Activated CD8-positive, alpha-beta memory T cell treated with anti-CD3 and anti-CD28 coated beads, Interleukin-2, amount 10 ng/mL, durations not matched to agents 7 days and 5 days (primary cell): ENCODE data around the gene ALKBH3. TPM values are rescaled to one million over a fixed set of nuclear protein-coding genes. Genes with fewer than 3 reads are reported as not detected.

Source experiments
- ATAC-seq: fragments of 150-1000 bp; cut with Tn5 transposase; one replicate; pipeline ENCODE4 v1.10.0; 2021; ENCODE audit warnings: moderate library complexity
- CTCF ChIA-PET: fragments of 350-600 bp; sonication (Branson Sonifier 250); formaldehyde crosslinking; loops from one replicate; lab custom pipeline; 2021; ENCODE audit warnings: antibody characterized with exemption; lab: Charles Lee
- DNase-seq: peaks from one replicate; pipeline ENCODE4 v3.0.0-alpha.2; 2020
- H3K27ac Mint-ChIP-seq: one replicate; pipeline ENCODE4 v1.8.0; 2021; ENCODE audit warnings: mild to moderate bottlenecking, mixed read lengths
- H3K27me3 Mint-ChIP-seq: one replicate; pipeline ENCODE4 v1.8.0; 2021; ENCODE audit warnings: mixed read lengths
- H3K36me3 Mint-ChIP-seq: one replicate; pipeline ENCODE4 v1.8.0; 2021; ENCODE audit warnings: mild to moderate bottlenecking, mixed read lengths
- H3K4me1 Mint-ChIP-seq: one replicate; pipeline ENCODE4 v1.8.0; 2021; ENCODE audit warnings: mixed read lengths
- H3K4me3 Mint-ChIP-seq: one replicate; pipeline ENCODE4 v1.8.0; 2021; ENCODE audit warnings: mild to moderate bottlenecking, moderate library complexity, mixed read lengths
- H3K9me3 Mint-ChIP-seq: one replicate; pipeline ENCODE4 v1.8.0; 2022; ENCODE audit warnings: low read depth, mixed read lengths
- total RNA-seq, 2 experiments: library from RNA; stranded (reverse); gene quantifications; one replicate each; pipeline ENCODE4 v1.2.3, GENCODE V29; 2021

ALKBH3 gene
- total RNA-seq, 2 experiments from 2014 or later = 32.5 to 35.4 TPM

DNA sequence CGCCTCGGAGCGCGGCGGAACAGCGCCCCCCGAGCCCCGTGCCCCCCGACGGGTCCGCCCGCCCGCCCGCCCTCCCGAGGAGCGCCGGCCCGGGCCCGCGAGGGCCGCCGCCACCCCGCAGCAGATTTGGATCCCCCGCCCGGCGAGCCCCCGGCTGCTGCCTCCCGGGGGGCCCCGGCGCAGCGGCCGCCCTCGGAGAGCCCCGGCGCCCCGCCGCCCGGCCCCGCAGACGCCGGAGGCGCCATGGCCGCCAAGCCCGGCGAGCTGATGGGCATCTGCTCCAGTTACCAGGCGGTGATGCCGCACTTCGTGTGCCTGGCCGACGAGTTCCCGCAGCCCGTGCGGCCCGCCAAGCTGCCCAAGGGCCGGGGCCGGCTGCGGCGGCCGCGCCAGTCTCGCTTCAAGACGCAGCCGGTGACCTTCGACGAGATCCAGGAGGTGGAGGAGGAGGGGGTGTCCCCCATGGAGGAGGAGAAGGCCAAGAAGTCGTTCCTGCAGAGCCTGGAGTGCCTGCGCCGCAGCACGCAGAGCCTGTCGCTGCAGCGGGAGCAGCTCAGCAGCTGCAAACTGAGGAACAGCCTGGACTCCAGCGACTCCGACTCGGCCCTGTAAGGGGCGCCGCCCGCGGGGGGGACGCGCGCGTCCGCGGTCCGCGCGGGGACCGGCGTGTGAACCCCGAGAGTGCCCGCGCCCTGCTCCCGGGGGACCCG lies 62.2 kb downstream of the ALKBH3 start:
- DNase-seq (no peak), ATAC-seq (peak; percentile 41)
- H3K27ac Mint-ChIP-seq = no peak overlapping the region
- peaks cover 17% of the 10 kb centered on the region for H3K4me1 Mint-ChIP-seq
- H3K4me3 Mint-ChIP-seq = peak overlapping the region; percentile 66
- peaks cover 68% of the 10 kb centered on the region for H3K27me3 Mint-ChIP-seq
- H3K36me3 Mint-ChIP-seq = no peaks in the 10 kb centered on the region
- CTCF ChIA-PET = interaction anchor here (0.8 to 2.5 kb wide), 7 partner anchors 11 to 63 kb away, joined by 3 to 7 read pairs (median 3); no protein-coding TSS in a partner anchor
- no peaks in the 10 kb centered on the region for H3K9me3 Mint-ChIP-seq

DNA sequence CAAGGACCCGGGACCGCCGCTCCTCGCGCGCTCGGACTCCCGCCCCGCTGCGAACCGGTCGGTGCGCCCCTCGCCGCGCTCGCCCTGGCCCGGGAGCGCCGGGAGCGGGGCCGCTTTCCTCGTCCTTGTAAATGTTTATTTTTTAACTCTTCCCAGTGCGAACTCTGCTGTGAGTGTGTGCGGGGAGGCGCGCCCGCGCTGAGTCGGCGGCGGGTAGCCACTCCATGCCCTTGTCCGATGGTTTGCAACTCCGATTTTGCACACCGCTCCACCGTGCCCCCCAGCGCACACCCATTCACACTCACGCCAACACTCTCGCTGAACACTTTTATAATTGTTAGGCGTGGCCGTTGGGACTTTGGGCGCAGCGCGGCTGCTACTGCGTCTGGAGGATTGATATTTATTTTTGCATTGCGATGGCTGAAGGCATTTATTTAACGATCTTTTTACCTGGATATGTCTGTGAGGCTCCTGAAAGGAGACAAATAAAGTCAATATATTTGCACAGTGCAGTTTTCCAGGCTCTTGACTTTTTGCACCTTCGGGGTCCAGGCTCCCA lies 62.8 kb downstream of the ALKBH3 start:
- Mint-ChIP-seq H3K27ac (peak overlapping the region; percentile 31), H3K36me3 (no peaks in the 10 kb centered on the region), H3K9me3 (no peaks in the 10 kb centered on the region), H3K27me3 (peaks cover 67% of the 10 kb centered on the region), H3K4me1 (peaks cover 17% of the 10 kb centered on the region), H3K4me3 (peak overlapping the region; percentile 71)
- CTCF ChIA-PET = interaction anchor here (0.8 to 2.5 kb wide), 7 partner anchors 11 to 118 kb away, joined by 3 to 7 read pairs (median 3); no protein-coding TSS in a partner anchor
- ATAC-seq = no peak
- DNase-seq = no peak

DNA sequence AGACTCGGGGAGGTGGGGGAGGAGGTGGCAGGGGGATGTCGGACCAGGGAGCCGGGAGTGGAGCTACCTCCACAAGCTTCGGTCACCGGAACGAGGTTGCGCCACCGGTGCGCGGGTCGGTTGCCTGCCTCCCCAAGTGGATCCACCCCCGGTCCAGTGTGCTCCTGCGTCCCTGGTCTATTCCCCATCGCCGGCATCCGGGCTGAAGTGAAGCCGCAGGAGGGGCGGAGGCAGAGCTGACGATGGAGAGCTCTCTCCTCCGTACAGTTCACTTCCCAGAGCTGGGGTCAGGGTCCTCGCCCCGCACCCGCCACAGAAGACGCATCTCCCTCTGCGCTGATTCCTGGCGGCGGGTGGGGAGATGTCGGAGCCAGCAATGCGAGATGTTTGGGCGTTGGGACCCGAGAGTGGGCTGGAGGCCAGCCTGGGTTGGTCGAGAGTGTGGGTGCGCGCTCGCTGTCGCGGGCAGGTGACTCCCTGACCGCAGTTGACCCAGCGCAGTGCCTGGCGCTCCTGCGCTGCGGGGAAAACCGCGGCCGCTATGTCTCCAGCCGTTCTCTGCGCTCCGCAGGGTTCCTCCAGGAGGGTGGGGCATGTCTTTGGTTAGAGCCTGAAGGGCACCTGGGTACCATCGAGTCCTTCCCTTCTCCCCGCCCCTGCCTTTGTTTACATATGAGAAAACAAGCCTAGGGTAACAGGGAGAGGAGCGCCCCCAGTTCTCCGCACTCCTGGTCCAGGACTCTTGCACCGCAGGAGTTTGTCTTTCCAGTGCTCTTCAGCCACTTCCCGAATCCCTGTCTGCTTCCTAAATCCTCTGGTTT lies 63.5 kb downstream of the ALKBH3 start:
- CTCF ChIA-PET = interaction anchor here (1.0 to 2.5 kb wide), 5 partner anchors 11 to 118 kb away, joined by 3 to 7 read pairs (median 5); no protein-coding TSS in a partner anchor
- H3K4me1 Mint-ChIP-seq = peaks cover 17% of the 10 kb centered on the region
- no peaks in the 10 kb centered on the region for H3K36me3 Mint-ChIP-seq
- H3K27ac Mint-ChIP-seq = no peak overlapping the region
- peaks cover 69% of the 10 kb centered on the region for H3K27me3 Mint-ChIP-seq
- no peaks in the 10 kb centered on the region for H3K9me3 Mint-ChIP-seq
- no peak for DNase-seq
- H3K4me3 Mint-ChIP-seq = peak overlapping the region; percentile 71
- ATAC-seq = peak; percentile 11

DNA sequence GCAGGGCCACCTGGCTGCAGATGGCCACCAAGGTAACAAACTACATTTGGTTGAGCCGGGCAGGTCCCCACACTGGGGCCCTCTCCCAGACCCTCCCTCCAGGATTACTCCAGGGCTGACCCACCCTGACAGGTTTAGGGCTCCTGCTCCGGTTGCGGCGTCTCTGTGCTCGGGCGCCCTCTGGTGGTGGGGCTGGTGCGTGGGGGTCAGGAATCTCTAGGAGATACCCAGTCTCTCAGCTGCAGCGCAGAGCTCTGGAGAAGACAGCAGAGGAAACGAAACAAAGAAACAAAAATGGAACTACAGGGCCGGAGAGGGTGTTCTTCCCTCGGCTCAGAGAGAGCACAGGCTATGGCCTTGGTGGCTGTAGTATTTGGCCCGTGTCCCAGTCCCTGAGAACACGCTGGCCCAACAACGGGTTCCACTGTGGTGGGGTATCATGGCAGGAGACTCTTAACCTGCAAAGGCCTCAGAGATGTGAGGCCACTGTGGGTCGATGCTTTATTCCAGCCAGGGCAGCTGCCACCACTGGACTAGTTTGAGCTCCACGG lies 64.2 kb downstream of the ALKBH3 start:
- H3K4me3 Mint-ChIP-seq = peak overlapping the region; percentile 49
- no peaks in the 10 kb centered on the region for H3K9me3 Mint-ChIP-seq
- CTCF ChIA-PET = interaction anchor here (0.7 to 2.4 kb wide), 8 partner anchors 16 to 119 kb away, joined by 3 to 23 read pairs (median 4); no protein-coding TSS in a partner anchor
- DNase-seq = peak; percentile 79
- peaks cover 68% of the 10 kb centered on the region for H3K27me3 Mint-ChIP-seq
- no peak overlapping the region for H3K27ac Mint-ChIP-seq
- H3K4me1 Mint-ChIP-seq = peaks cover 17% of the 10 kb centered on the region
- no peaks in the 10 kb centered on the region for H3K36me3 Mint-ChIP-seq
- peak; percentile 53 for ATAC-seq

DNA sequence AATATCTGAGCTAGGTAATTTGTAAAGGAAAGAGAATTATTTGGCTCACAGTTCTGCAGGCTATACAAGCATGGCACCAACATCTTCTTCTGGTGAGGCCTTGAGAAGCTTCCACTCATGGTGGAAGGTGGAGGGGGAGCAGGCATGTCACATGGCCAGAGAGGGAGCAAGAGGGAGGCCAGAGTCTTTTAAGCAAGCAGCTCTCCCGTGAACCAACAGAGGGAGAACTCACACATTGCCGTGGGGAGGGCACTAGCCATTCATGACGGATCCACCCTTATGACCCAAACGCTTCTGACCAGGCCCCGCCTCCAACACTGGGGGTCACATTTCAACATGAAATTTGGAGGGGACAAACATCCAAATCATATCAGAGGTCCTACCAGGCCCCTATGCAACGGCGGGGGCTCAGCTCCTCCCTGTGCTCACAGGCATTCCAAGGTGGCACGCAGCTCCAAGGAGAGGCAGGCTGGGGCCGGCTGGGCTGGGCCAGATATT lies 66.4 kb downstream of the ALKBH3 start:
- CTCF ChIA-PET = interaction anchor here (1.6 to 2.4 kb wide), 2 partner anchors 57 to 147 kb away, joined by 3 to 23 read pairs; no protein-coding TSS in a partner anchor
- Mint-ChIP-seq H3K27ac (no peak overlapping the region), H3K9me3 (no peaks in the 10 kb centered on the region), H3K4me1 (peaks cover 14% of the 10 kb centered on the region), H3K27me3 (peaks cover 58% of the 10 kb centered on the region), H3K4me3 (no peak overlapping the region), H3K36me3 (no peaks in the 10 kb centered on the region)
- DNase-seq (no peak), ATAC-seq (no peak)

DNA sequence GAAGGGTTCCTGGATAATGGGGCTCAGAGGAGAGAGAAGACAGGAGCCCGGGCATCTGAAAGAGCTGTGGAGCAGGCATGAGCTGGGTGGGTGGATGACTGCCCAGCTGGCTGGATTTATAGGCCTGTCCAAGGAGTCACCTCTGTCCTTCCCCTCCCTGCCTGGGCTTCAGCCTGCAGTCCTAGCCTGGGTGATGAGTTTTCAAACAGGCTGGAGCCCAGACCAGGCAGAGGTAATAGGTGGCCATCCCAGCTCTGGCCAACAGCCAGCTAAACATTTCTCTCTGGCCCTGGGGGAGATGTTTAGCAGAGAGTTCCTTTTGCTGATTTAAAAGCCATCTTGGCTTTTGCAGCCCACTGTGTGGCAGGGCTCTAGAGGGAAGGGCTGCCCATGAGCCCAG lies 67.2 kb downstream of the ALKBH3 start:
- peaks cover 14% of the 10 kb centered on the region for H3K4me1 Mint-ChIP-seq
- ATAC-seq (no peak), DNase-seq (no peak)
- no peak overlapping the region for H3K4me3 Mint-ChIP-seq
- no peaks in the 10 kb centered on the region for H3K9me3 Mint-ChIP-seq
- no peak overlapping the region for H3K27ac Mint-ChIP-seq
- H3K27me3 Mint-ChIP-seq = peaks cover 58% of the 10 kb centered on the region
- CTCF ChIA-PET = interaction anchor here (0.8 to 1.6 kb wide), 2 partner anchors 59 to 147 kb away, joined by 3 read pairs; no protein-coding TSS in a partner anchor
- H3K36me3 Mint-ChIP-seq = no peaks in the 10 kb centered on the region

DNA sequence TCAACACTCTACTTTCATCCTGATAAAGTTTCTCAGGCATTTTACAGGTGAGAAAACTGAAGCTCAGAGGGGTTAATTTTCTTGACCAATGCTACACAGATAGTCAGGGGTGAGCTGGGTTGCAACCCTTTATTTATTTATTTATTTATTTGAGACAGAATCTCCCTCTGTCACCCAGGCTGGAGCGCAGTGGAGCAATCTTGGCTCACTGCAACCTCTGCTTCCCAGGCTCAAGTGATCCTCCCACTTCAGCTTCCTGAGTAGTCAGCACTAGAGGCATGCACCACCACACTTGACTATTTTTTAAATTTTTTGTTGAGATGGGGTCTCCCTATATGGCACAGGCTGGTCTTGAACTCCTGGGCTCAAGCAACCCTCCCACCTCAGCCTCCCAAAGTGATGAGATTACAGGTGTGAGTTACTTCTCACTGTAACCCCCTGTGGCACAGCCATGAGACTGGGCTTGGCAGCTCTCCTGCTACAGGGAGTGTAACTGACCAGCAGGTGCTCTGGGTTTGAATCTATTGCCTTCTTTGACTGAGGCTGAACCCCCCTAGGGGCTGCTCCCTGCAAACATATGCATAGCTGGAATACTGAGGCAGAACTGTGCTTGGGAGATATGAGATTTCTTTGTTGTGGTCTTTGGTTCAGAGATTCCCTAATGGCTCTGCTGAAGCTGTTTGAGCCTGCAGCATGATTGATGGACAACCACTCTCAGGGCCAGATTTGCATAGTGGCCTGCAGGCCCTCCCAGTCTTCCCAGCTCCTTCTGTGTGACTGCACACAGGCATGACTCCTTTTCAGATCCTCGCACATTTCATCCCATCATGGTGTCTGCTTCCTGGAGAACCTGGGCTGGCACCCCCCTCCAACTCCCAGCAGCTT lies 68.0 kb downstream of the ALKBH3 start:
- CTCF ChIA-PET = interaction anchor here (0.8 to 1.6 kb wide), 2 partner anchors 60 to 146 kb away, joined by 3 read pairs; no protein-coding TSS in a partner anchor
- no peak for DNase-seq
- Mint-ChIP-seq H3K36me3 (no peaks in the 10 kb centered on the region), H3K27ac (no peak overlapping the region), H3K9me3 (no peaks in the 10 kb centered on the region), H3K4me3 (no peak overlapping the region), H3K27me3 (peaks cover 55% of the 10 kb centered on the region), H3K4me1 (peaks cover 11% of the 10 kb centered on the region)
- no peak for ATAC-seq

DNA sequence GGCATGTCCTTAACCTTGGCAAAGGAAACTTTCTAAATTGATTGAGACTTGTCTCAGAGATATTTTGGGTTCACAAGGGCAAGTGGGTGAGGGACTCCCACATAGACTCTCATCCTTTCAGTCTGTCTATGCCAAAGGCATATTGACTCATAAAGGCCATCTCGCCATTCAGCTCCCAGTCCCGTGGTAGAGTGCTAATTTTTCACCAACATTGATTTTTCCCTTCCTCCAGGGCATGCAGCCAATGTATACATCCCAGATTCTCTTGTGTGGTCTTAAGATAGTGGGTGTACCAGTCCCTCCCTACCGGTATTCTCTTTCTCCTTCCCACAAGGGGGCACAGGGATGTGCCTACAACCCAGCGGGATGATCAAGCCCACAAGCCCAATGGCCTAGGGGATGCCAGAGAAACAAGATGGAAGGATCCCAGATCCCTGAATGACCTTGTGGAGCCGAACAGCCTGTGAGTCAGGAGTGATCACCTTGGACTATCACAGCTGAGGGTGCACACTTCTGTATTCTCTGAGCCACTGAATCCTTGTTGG lies 69.8 kb downstream of the ALKBH3 start:
- Mint-ChIP-seq H3K27me3 (peaks cover 44% of the 10 kb centered on the region), H3K4me1 (no peaks in the 10 kb centered on the region), H3K4me3 (no peak overlapping the region), H3K9me3 (no peaks in the 10 kb centered on the region), H3K27ac (no peak overlapping the region), H3K36me3 (no peaks in the 10 kb centered on the region)
- no peak for ATAC-seq
- CTCF ChIA-PET = no interaction called here
- DNase-seq = no peak

DNA sequence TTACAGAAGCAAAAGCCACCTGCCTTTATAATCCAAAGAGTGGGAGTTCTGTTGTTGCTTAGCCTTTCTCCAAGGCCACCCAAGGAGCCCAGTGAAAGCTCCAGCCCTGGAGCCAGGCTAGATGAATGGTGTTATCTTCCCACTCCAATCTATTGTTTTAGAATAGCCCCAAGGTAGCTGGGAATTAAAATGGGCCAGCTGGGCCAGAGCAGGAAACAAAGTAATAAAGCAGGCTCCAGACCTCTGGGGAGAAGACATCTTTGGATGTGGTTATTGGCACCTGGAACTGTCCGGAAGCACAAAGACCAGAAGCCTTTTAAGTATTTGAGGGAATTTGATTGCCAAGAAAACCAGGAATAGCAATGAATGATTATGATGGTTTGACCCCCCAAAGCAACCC lies 70.6 kb downstream of the ALKBH3 start:
- ATAC-seq (no peak), DNase-seq (no peak)
- Mint-ChIP-seq H3K27me3 (peaks cover 46% of the 10 kb centered on the region), H3K4me1 (no peaks in the 10 kb centered on the region), H3K27ac (no peak overlapping the region), H3K9me3 (no peaks in the 10 kb centered on the region), H3K36me3 (no peaks in the 10 kb centered on the region), H3K4me3 (no peak overlapping the region)
- CTCF ChIA-PET = interaction anchor here (0.6 kb wide), 1 partner anchor 406 kb away, joined by 3 read pairs; no protein-coding TSS in a partner anchor

DNA sequence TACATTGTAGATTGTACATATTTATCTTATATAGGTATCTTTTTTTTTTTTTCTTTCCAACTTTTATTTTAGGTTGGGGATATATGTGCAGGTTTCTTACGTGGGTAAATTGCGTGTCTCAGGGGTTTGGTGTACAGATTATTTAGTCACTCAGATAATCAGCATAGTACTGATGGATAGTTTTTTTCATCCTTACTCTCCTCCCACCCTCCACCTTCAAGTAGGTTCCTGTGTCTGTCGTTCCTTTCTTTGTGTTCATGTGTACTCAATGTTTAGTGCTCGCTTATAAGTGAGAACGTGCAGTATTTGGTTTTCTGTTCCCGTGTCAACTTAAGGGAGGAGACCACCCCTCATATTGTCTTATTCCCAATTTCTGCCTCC lies 71.4 kb downstream of the ALKBH3 start:
- no peak for ATAC-seq
- CTCF ChIA-PET = no interaction called here
- no peak for DNase-seq
- Mint-ChIP-seq H3K27ac (no peak overlapping the region), H3K36me3 (no peaks in the 10 kb centered on the region), H3K9me3 (no peaks in the 10 kb centered on the region), H3K4me1 (no peaks in the 10 kb centered on the region), H3K4me3 (no peak overlapping the region), H3K27me3 (peaks cover 44% of the 10 kb centered on the region)

DNA sequence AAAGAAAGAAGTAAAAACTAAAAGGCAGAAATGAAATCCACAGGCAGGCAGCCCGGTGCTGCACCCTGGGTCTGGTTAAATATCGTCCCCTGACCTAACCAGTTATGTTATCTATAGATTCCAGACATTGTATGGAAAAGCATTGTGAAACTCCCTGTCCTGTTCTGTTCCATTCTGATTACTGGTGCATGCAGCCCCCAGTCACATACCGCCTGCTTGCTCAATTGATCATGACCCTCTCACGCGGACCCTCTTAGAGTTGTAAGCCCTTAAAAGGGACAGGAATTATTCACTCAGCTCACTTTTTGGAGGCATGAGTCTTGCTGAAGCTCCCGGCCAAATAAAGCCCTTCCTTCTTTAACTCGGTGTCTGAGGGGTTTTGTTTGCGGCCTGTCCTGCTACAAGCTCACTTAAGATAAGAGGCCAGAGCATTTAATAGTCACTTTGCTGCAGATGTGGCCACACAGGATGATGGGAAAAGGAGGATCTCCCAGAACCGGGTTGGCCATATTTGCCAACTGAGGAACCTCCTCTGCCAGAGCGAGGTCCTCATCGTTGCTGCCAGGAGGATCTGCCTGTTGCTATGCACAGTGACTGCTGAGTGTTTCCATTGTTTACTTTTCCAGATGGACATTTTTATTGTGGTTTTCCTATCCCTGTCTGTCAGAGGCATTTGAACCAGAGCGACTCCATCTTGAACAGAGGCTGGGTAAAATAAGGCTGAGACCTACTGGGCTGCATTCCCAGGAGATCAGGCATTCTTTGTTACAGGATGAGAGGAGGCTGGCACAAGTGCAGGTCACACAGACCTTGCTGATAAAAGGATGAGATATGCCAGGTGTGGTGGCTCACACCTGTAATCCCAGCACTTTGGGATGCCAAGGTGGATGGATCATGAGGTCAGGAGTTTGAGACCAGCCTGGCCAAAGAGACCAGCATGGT lies 72.0 kb downstream of the ALKBH3 start:
- Mint-ChIP-seq H3K36me3 (no peaks in the 10 kb centered on the region), H3K4me1 (no peaks in the 10 kb centered on the region), H3K9me3 (no peaks in the 10 kb centered on the region), H3K27me3 (peaks cover 41% of the 10 kb centered on the region), H3K27ac (no peak overlapping the region), H3K4me3 (no peak overlapping the region)
- ATAC-seq (no peak), DNase-seq (no peak)
- CTCF ChIA-PET = no interaction called here
